Stimulated activated CD4-positive, alpha-beta T cell treated with anti-CD3 and anti-CD28 coated beads, Interleukin-2, amount 100 ng/mL, for 4 hours (primary cell): ENCODE data around the gene LRCH1.

Experiments used
- DNase-seq: peaks from one replicate; pipeline ENCODE4 v3.0.0-alpha.2; 2020; ENCODE audit warnings: low read depth

Gene LRCH1

GRCh38 chr13:46665633-46666482 lies 112.9 kb downstream of the LRCH1 start:
- no peak for DNase-seq

DNA sequence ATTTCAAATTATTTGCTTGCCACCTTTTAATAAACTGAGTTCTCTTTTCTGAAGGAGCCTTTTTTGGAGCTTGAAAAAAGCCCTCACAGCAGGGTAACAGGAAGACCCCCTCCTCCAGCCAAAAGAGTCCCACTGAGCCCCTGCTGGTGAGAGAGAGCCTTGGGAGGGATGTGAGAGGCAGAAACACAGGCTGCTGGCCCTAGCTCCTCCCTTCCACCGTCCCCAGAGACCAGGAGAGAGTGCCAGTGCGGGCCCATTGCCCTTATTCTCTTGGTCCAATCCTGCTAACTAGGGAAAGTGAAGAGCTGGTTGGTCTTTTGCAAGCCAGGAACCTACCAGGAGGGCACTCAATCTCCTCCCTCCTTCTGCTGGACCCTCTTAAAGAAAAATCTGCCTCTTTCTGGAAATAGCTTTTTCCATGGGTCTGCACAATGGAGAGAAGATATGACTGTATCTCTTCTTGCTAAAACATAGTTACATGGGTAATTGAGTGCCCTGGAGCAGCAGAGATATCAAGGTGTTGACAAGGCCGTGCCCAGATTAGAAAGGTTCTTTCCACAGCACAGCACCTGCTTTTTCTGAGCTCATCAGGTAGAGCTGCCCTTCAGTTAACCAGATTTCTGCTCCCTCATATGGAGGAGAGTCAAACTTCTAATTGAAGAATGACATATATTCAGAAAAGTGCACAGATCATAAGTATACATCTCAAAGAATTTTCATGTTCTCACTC lies 113.9 kb downstream of the LRCH1 start:
- no peak for DNase-seq

- DNase-seq: no peak
Measured at GRCh38 chr13:46667687-46668281, 114.8 kb downstream of the LRCH1 start.

GRCh38 chr13:46668302-46668720 lies 115.3 kb downstream of the LRCH1 start:
- no peak for DNase-seq

GRCh38 chr13:46668931-46669525 lies 116.1 kb downstream of the LRCH1 start:
- no peak for DNase-seq

- no peak for DNase-seq
Measured at GRCh38 chr13:46672338-46673090, 119.5 kb downstream of the LRCH1 start.

- no peak for DNase-seq
Measured at GRCh38 chr13:46675016-46675415, 122.0 kb downstream of the LRCH1 start.

DNA sequence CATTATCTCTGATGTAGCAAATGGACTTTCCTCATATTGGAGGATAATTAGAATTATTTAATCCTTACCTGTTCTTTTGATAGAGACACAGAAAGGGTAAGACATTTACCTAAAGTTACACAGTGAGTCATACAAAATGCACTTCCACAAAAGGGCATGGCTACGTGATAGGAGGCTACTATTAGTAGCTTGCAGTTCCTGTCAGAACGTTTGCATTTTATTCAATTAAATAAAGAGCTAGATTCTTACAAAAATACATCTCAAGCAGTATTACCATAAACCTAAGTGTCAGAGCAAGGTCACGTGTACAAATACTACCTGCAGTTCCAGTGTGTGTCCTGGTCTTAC lies 123.4 kb downstream of the LRCH1 start:
- no peak for DNase-seq

DNA sequence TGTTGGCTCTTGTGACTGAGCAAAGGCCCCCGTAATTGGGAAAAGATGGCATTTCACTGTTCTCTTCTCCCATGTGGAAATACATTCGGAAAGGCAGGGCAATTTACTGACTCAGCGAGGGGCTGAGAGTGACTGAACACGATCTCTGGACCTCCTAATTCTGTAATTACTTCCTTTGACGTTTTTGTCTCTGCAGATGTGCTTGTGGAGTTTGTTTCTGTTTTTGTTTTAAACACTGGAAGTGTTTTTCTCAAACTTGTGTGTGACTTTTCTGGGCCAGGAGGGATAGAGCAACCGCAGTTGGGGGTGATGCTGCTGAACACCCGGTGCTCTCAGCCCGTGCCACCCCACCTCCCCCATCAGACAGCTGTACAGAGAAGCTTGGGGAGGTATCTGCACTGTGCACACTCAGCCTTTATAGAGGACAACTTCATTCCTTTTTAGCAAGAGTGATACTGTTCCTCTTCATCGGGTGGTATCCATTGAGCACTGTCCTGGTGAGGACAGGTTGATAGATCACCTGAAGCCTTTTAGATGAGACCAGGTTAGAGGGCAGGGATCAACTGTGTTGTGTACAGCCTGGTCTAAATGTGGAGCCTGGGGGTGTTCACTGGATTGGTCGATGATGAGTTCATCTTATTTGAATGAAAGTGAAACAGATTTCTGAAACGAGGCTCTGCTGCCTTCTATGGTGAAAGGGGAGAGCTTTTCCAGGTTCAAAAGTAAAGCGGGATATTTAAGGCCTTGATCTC lies 126.6 kb downstream of the LRCH1 start:
- DNase-seq: no peak

GRCh38 chr13:46682015-46682414 lies 129.0 kb downstream of the LRCH1 start:
- DNase-seq: no peak

DNA sequence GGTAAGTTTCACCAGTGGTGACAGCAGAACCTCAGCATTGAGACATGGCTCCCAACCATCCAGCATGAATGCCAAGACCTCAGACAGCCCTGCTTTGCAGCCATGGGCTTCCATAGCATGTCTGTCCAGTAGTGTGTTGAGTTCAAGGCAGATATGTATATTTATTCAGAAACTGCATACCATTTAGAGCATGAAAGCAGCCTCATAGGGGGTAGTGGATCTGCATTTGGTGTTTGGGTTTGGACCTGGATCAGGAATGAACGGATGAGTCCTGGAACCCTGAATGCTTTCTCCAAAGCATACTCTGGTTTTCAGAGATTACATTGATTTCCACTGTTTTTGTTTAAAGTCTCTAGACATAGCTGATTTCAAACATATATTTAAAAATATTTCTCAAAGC lies 129.7 kb downstream of the LRCH1 start:
- no peak for DNase-seq

- DNase-seq: no peak
Measured at GRCh38 chr13:46683676-46684260, 130.8 kb downstream of the LRCH1 start.

DNA sequence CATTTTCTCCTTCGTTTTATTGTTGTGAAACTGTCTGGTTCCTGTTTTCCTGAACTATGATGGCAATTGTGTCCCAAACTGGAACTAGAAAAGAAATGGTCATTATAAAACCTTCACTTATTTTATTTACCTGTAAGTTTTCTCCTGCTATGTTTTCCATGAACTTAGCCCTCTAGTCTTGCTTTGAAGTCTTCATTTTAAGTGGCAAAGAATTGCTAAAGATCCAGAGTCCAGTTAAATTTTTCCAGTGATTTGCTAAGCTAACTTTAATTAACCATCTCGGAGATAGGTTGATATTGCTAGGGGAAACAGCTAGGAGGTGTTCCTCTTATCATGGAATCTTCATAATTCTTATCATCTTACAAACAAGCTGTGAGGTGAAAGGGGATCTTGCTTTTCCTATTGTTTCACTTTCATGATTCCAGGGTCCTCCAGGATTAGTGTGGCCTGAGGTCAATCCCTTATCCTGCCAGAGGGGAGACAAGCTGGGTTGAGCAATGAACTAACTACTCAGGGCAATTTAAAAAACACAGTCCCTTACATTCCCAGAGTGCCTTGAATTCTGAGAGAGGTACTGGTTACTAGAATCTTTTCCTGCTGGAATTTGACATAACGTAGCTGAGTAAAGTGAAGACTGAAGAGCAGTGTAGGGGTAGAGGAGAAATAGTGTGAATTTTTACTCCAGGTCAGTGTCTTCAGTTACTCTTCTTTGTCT lies 131.5 kb downstream of the LRCH1 start:
- no peak for DNase-seq

- DNase-seq: no peak
Measured at GRCh38 chr13:46685006-46685730, 132.2 kb downstream of the LRCH1 start.

- no peak for DNase-seq
Measured at GRCh38 chr13:46686171-46686570, 133.2 kb downstream of the LRCH1 start.

DNA sequence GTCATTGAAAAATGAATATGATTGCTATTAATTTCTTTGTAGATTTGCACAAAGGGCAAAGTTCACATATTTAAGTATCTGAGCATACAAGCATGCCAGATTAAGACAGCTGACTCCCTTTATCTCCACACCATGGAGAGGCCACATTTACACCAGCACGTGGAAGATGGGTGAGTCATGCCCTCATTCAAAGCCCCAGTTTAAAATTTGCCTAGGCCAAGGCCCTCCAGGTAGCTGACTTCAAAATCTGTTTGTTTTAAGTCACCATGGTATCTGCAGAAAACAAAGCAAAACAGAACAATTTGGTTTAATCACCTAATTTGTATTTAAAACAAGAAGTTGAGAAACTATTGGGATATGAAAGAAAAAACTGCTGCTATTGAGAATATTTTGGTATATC lies 134.8 kb downstream of the LRCH1 start:
- peak; percentile 17 for DNase-seq

- no peak for DNase-seq
Measured at GRCh38 chr13:46688306-46688705, 135.3 kb downstream of the LRCH1 start.

GRCh38 chr13:46698014-46698413 lies 145.0 kb downstream of the LRCH1 start:
- no peak for DNase-seq

- no peak for DNase-seq
Measured at GRCh38 chr13:46698910-46699460, 146.0 kb downstream of the LRCH1 start.
